Motor neuron (in vitro differentiated cells): ENCODE results near the gene PNLIPRP3. TPM values are rescaled to one million over a fixed set of nuclear protein-coding genes. Genes with fewer than 3 reads are reported as not detected.

Source experiments
- ATAC-seq, 8 experiments: fragments of 200-7000 bp; cut with Tn5 transposase; replicated peaks in 6 of 8; 2 replicates each; pipeline ENCODE4 v1.8.0; 2021; ENCODE audit warnings: mild to moderate bottlenecking in 8 of 8, moderate library complexity in 8 of 8
- H3K27ac ChIP-seq, 2 donors: fragments of 250-450 bp; sonication (Bioruptor Pico); 2 replicates each; pipeline ENCODE4 v1.9.0; 2021; ENCODE audit warnings: antibody characterized with exemption in 2 of 2, mild to moderate bottlenecking in 2 of 2, moderate library complexity in 1 of 2
- H3K4me1 ChIP-seq, 2 donors: fragments of 250-450 bp; sonication (Bioruptor Pico); replicated peaks in 1 of 2; 2 replicates each; pipeline ENCODE4 v1.6.1; 2021; ENCODE audit warnings: antibody characterized with exemption in 2 of 2, mild to moderate bottlenecking in 2 of 2, moderate library complexity in 1 of 2
- H3K4me3 ChIP-seq, 5 donors: fragments of 250-450 bp; sonication (Bioruptor Pico); 2 replicates each; pipeline ENCODE4 v1.9.0; 2021; ENCODE audit warnings: antibody characterized with exemption in 5 of 5, mild to moderate bottlenecking in 5 of 5, moderate library complexity in 4 of 5
- WGBS, 10 experiments: fragments of 450-650 bp; shearing (Covaris generic); methylation state at CpG; one replicate each; pipeline ENCODE4 v1.0.0; 2022; 5-methylcytosine and 5-hydroxymethylcytosine counted together
- in situ Hi-C, 9 experiments: fragments of 400-800 bp; cut with MboI; loops; one replicate each; pipeline ENCODE4 v1.15.0; 2021; ENCODE audit warnings: low sequenced_read_pairs in 9 of 9, low pct_unique_long_range_greater_than_20kb in 2 of 9; ENCODE audit not compliant: unreplicated experiment in 9 of 9
- total RNA-seq, 8 experiments: library from RNA; unstranded; fragments of 300-600 nt; gene quantifications; 2 replicates each; pipeline versions ENCODE4 v1.2.3 to v1.2.4, GENCODE V29; 2022

PNLIPRP3 gene
- total RNA-seq, 8 experiments from 2014 or later: 0.31 to 0.57 TPM; not detected in 6

DNA sequence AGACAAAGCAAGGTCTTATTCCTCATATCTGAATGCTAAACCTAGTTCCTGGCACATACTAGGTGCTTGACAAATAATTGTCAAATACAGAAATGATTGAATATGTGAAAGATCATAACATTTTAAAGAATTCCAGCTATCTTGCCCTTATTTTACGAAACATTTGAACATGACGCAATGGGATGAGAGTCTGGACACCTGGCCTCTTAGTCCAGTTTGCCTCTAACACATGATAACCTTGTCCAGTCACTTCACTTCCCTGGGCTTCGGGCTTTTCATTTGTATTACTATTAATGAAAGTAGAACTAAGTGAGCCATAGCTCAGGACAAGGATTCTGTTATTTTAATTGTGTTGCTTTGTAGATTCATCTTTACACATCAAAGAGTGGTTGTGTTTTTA is 32.6 kb downstream of the PNLIPRP3 start:
- in situ Hi-C loops: loop anchor here in 1 of 9 experiments (25.0 kb wide), 1 partner anchor 327 kb away; no protein-coding TSS in a partner anchor
- H3K4me1 ChIP-seq: peaks cover 5 to 22% of the 10 kb centered on the region in 2 donors
- no peak overlapping the region for H3K4me3 ChIP-seq
- no peak overlapping the region for H3K27ac ChIP-seq
- 8 to 100% (median 93%) methylated on average over 1 to 3 of the region's 3 CpGs; no CpG with 5 or more reads in 1 of the 10 experiments for WGBS, 10 experiments
- no peak for ATAC-seq

DNA sequence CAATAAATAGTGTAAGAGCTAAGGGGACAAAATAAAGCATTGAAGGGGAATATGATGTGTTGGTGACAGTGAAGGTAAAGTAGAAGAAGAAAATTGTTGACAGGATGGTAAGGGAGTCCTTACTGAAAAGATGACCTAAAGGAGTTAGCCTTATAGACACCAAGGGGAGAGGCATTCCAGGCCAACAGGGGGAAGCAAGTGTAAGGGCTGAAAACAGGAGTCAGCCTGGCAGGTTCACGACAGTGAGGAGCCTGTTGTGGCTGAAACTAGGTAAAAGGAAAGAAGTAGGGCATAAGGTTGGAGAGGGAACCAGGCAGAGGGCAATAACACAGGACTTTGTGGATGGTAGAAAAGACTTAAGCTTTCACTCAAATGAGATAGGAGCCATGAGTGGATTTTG is 34.0 kb downstream of the PNLIPRP3 start:
- in situ Hi-C loops: loop anchor here in 1 of 9 experiments (25.0 kb wide), 1 partner anchor 326 kb away; no protein-coding TSS in a partner anchor
- ATAC-seq: no peak
- WGBS, 10 experiments: 0 to 86% (median 42%) methylated on average over 1 of the region's 1 CpG; no CpG with 5 or more reads in 4 of the 10 experiments

DNA sequence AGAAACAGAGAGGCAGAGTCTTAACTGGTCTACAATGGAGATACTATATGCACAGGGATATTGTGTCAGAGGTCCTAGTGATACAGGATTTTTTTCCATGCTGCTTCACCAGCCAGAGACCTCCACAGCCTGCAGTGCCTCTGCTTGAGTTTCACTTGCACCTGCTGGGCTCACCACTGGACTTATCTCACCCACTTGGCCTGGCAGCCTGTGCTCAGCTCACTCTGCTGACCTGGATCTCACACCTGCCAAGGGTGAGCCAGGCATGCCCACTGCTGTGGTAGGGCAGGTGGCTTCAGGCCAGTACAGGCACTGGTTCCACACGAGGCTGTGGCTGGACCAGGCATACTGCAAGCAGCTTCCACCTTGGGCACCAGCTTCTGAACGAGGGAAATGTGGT is 36.6 kb downstream of the PNLIPRP3 start:
- 17 to 67% (median 33%) methylated on average over 1 of the region's 2 CpGs; no CpG with 5 or more reads in 7 of the 10 experiments for WGBS, 10 experiments
- Histone ChIP-seq H3K4me3 (no peak overlapping the region), H3K27ac (no peak overlapping the region), H3K4me1 (peaks cover 0 to 2% of the 10 kb centered on the region in 2 donors)
- no peak for ATAC-seq
- in situ Hi-C loops: loop anchor here in 1 of 9 experiments (25.0 kb wide), 1 partner anchor 323 kb away; no protein-coding TSS in a partner anchor

More for the DNA sequence above, 34.0 kb downstream of the PNLIPRP3 start:
- no peak overlapping the region for H3K4me3 ChIP-seq
- H3K4me1 ChIP-seq: peaks cover 5 to 22% of the 10 kb centered on the region in 2 donors
- H3K27ac ChIP-seq: no peak overlapping the region

DNA sequence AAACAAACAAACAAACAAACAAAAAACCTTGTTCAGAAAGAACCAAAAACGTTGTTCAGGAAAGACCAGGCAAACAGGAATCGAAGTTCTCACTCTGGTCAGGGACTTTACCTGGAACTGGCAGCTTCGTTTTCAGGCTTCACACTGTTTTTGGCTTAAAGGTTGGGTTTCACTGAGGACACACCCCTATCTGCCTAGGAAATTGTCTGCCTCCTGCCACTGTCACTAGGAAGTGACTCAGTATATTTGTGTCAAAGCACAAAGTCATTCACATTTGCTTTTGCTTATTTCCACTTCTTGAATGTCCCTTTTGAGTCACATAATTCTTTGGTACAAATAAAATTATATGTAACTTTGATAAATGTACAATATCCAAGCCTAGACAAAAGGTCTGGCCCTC is 37.9 kb downstream of the PNLIPRP3 start:
- Histone ChIP-seq H3K4me1 (no peaks in the 10 kb centered on the region), H3K4me3 (no peak overlapping the region), H3K27ac (no peak overlapping the region)
- peak in 1 of 8 experiments; percentile 47 for ATAC-seq
- in situ Hi-C loops: loop anchor here in 1 of 9 experiments (25.0 kb wide), 1 partner anchor 322 kb away; no protein-coding TSS in a partner anchor
- WGBS, 10 experiments: 0 to 80% (median 73%) methylated on average over 1 to 3 of the region's 3 CpGs; no CpG with 5 or more reads in 2 of the 10 experiments

DNA sequence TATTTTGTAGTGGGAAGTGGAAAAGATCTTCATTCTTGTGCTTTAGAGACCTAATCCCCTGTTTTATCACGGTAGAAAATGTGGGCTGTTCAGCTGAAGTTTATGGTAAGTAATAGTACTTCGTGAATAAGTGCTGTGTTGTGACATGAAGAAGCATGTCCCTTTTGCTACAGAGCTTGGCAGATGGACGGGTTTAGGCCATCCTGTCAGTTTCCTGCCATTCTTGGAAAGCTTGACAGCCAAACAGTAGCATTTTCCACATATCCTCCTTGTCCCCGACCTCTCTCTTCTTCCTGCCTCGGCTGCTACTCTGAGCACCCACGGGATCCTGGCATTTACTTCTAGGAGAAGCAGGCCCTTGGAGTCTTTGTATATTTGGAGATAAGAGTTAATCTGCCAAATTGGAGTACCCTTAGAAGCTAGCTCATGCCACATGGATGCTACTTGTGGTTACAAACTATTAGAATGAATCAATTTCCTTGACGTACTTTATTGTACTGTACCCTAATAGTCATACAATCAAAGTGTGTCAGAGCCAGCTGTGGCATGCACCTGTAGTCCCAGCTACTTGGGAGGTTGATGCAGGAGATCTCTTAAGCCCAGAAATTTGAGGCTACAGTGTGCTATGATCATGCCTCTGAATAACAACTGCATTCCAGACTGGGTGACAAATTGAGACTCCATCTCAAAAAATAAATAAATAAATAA is 39.2 kb downstream of the PNLIPRP3 start:
- no peak for ATAC-seq
- in situ Hi-C loops: loop anchor here in 1 of 9 experiments (25.0 kb wide), 1 partner anchor 320 kb away; no protein-coding TSS in a partner anchor
- Histone ChIP-seq H3K27ac (no peak overlapping the region), H3K4me1 (peaks cover 0 to 7% of the 10 kb centered on the region in 2 donors), H3K4me3 (no peak overlapping the region)
- 0 to 100% (median 80%) methylated on average over 1 to 7 of the region's 7 CpGs; no CpG with 5 or more reads in 3 of the 10 experiments for WGBS, 10 experiments

DNA sequence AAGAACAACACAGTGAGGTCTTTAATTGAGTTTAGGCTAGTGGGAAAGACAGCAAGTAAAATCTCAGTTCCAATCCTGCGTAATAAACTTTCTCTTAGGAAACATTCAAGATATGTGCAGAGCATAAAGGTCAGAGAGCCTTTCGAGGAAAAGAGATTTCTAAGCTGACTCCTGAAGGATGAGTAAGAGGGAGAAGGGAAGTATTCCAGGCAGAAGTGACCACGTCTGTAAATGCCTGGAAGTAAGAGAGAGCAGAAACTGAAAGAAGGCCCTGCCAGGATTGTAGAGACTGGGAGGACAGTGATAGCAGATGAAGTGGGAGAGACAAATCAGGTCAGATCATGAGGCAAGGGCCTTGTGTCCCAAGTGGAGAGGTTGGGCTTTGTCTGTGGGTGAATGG is 41.8 kb downstream of the PNLIPRP3 start:
- 30 to 100% (median 83%) methylated on average over 1 to 3 of the region's 3 CpGs; no CpG with 5 or more reads in 3 of the 10 experiments for WGBS, 10 experiments
- ATAC-seq: no peak
- in situ Hi-C loops: loop anchor here in 1 of 9 experiments (25.0 kb wide), 1 partner anchor 318 kb away; no protein-coding TSS in a partner anchor

DNA sequence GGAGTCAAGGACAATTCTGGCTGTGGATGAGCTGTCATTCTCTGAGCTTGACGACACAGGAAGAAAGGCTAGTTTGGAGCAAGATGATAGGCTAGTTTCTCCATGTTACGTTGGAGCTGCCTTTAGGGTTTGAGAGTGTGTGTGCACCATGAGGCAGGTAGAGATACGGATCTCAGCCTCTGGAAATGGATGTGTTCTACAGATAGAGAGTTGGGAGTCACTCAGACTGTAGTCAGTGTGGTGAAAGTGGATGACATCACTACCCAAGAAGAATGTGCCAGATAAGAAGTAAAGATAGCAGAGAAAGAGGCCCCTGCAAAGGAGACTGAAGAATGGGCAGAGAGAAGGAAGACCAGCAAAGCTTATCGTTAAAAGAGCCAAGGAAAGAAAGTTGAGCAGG is 42.4 kb downstream of the PNLIPRP3 start:
- peaks cover 2 to 12% of the 10 kb centered on the region in 2 donors for H3K4me1 ChIP-seq
- H3K27ac ChIP-seq: no peak overlapping the region
- no peak for ATAC-seq
- WGBS, 10 experiments: 26 to 93% (median 80%) methylated on average over 1 to 4 of the region's 4 CpGs; no CpG with 5 or more reads in 1 of the 10 experiments
- in situ Hi-C loops: loop anchor here in 1 of 9 experiments (25.0 kb wide), 1 partner anchor 317 kb away; no protein-coding TSS in a partner anchor
- no peak overlapping the region for H3K4me3 ChIP-seq

More for the DNA sequence above, 41.8 kb downstream of the PNLIPRP3 start:
- H3K4me1 ChIP-seq: peaks cover 2 to 12% of the 10 kb centered on the region in 2 donors
- no peak overlapping the region for H3K27ac ChIP-seq
- no peak overlapping the region for H3K4me3 ChIP-seq

DNA sequence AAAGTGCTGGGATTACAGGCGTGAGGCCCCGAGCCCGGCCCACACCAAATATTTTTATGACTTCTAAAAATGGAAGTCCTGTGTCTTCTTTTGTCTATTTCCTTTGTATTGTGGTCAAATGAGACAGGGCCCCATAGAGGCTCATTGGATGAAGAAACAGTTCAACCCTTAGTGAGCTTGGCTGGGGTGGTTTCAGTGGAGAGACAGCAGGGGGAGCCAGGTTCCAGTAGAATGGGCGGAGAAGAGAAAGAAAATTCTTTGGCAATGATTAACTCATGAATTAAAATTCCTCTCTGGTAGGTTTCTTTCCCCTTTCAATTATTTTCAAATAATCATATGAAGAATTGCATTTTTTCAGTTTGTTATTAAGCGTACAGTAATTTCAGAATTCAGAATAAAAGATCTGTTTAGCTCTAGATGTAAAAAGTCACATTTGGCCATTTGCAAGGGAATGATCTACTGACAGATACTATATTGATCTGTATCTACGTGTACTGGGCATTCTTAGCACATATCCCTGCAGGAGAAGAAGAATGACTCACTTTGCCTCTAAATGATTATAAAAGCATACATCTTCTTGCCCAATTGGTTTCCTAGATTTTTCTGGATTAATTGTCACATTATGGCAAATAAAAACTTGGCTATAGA is 43.2 kb downstream of the PNLIPRP3 start:
- ATAC-seq: peak in 6 of 8 experiments; percentile 28 to 78 (median 54)
- in situ Hi-C loops: loop anchor here in 1 of 9 experiments (25.0 kb wide), 1 partner anchor 316 kb away; no protein-coding TSS in a partner anchor
- WGBS, 10 experiments: 4 to 83% (median 41%) methylated on average over 2 to 6 of the region's 6 CpGs; no CpG with 5 or more reads in 2 of the 10 experiments
- H3K27ac ChIP-seq: no peak overlapping the region
- H3K4me3 ChIP-seq: no peak overlapping the region
- peaks cover 2 to 12% of the 10 kb centered on the region in 2 donors for H3K4me1 ChIP-seq

DNA sequence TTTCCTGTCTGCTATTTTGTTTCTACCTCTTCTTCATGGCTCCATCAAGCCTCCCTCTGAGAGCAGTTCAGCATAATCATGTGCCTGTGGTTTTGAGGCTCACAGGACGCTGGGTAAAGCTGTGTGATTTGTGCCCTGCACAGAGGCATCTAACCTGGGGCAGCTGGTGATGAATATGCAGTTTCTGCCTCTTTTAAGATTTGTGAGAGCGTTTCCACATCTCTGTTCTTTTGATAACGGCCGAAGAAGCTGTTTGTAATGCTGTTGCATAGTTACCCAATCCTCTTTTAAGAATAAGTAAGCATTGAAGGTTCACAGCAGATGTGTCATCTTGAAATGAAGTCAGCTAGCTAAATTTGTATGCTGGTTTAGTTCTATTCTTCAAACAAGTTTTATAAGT is 45.2 kb downstream of the PNLIPRP3 start:
- no peak overlapping the region for H3K27ac ChIP-seq
- in situ Hi-C loops: loop anchor here in 1 of 9 experiments (25.0 kb wide), 1 partner anchor 314 kb away; no protein-coding TSS in a partner anchor
- H3K4me3 ChIP-seq: no peak overlapping the region
- WGBS, 10 experiments: 0 to 42% (median 5%) methylated on average over 3 to 4 of the region's 4 CpGs; no CpG with 5 or more reads in 4 of the 10 experiments
- H3K4me1 ChIP-seq: peaks cover 2 to 12% of the 10 kb centered on the region in 2 donors
- ATAC-seq: peak in 7 of 8 experiments; percentile 68 to 86 (median 73)

DNA sequence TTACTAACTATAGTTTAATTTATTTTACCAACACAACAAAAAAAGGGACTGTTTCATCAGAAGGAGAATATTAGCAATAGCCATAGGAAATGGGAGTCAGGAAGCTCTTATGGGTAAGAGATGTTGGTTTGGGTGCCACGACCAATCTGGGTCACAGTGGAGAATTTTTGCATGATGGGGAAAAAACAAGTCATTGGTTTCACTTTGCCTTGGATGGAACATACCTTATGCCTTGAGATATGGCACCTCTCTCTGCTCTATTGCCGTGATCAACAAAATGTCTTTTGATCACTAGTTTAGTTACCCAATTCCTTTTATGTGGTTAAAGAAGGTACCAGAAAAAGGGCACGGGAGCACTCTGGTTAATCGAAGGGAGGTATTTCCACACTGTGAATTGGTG is 48.2 kb downstream of the PNLIPRP3 start:
- 0 to 100% (median 37%) methylated on average over 1 to 4 of the region's 4 CpGs; no CpG with 5 or more reads in 1 of the 10 experiments for whole genome bisulfite sequencing, 10 experiments
- ATAC-seq: no peak
- H3K4me3 ChIP-seq: no peak overlapping the region
- in situ Hi-C loops: no loop called here
- H3K4me1 ChIP-seq: peaks cover 2 to 16% of the 10 kb centered on the region in 2 donors
- no peak overlapping the region for H3K27ac ChIP-seq

DNA sequence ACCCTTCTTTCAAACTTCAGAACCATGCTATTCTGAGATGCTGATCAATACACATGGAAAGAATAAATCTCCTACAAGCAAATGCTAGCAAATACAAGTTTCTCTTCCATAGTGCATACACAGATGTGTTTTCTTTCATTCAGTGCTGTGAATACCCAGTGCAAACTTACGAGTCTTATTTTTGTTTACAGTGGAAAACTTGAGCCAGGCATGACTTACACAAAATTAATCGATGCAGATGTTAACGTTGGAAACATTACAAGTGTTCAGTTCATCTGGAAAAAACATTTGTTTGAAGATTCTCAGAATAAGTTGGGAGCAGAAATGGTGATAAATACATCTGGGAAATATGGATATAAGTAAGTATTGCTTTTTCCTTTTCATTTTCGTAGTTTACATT is 48.8 kb downstream of the PNLIPRP3 start:
- Histone ChIP-seq H3K4me1 (peaks cover 2 to 12% of the 10 kb centered on the region in 2 donors), H3K27ac (no peak overlapping the region), H3K4me3 (no peak overlapping the region)
- in situ Hi-C loops: no loop called here
- no peak for ATAC-seq
- WGBS, 10 experiments: 0 to 100% (median 86%) methylated on average over 2 to 4 of the region's 4 CpGs

DNA sequence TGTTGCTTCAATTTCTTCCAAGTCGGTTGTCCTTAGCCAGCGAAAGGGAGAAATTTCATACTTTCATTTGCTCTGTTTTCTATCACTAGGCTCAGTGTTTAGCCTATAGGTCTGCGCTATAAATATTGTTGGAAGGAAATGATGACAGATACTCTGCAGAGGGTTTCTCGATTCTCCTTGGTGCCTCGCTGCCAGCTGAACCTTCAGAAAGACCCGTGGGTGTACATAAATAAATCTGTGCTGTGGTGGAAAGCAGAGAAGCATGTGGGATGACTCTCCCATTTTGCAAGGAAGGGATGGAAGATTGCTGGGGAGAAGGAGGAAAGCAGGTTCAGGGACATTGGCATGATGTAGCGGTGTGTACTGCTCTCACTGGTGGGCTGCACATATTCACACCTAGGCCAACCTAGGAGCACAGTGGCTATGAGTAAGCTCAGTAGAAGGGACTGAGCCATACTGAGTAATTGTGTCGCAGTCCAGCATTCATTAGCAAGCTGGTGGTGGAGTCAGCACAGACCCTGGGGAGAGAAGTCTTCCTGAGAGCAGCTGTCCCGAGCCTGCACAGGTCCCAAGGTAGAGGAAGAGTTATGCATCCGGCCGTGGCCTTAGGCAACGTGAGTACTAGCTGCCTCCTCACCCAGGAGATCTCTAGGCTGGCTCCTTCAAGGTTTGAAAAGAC is 50.5 kb downstream of the PNLIPRP3 start:
- in situ Hi-C loops: no loop called here
- Histone ChIP-seq H3K4me1 (peaks cover 0 to 7% of the 10 kb centered on the region in 2 donors), H3K4me3 (no peak overlapping the region), H3K27ac (no peak overlapping the region)
- ATAC-seq: peak in 5 of 8 experiments; percentile 12 to 60 (median 27)
- WGBS, 10 experiments: 21 to 79% (median 69%) methylated on average over 2 to 12 of the region's 12 CpGs; no CpG with 5 or more reads in 2 of the 10 experiments
